SK-N-SH treated with all-trans-retinoic acid at 6 μM for 48 hours (cell line): ENCODE data around the gene NKAPL.

Experiments
- ATAC-seq: fragments of 200-7000 bp; cut with Tn5 transposase; 3 replicates; pipeline ENCODE4 v1.9.1; 2020; ENCODE audit warnings: mild to moderate bottlenecking, moderate library complexity
- ARNTL ChIP-seq: fragments of 450-650 bp; formaldehyde crosslinking; IDR thresholded peaks from 2 replicates; pipeline ENCODE4 v1.5.0; 2020; ENCODE audit warnings: low read depth, mild to moderate bottlenecking, moderate library complexity, borderline replicate concordance
- CREB5 ChIP-seq: fragments of 250-450 bp; sonication (Bioruptor Pico); IDR thresholded peaks from 2 replicates; pipeline ENCODE4 v1.5.1; 2020; ENCODE audit warnings: low read depth, mild to moderate bottlenecking, moderate library complexity
- CSDC2 ChIP-seq: fragments of 250-450 bp; sonication (Bioruptor Pico); IDR thresholded peaks from 2 replicates; pipeline ENCODE4 v1.5.0; 2020; ENCODE audit warnings: mild to moderate bottlenecking, moderate library complexity
- ESRRG ChIP-seq: fragments of 250-450 bp; sonication (Bioruptor Pico); IDR thresholded peaks from 2 replicates; pipeline ENCODE4 v1.6.1; 2021; ENCODE audit warnings: mild to moderate bottlenecking
- GLIS3 ChIP-seq: fragments of 250-450 bp; sonication (Bioruptor Pico); IDR thresholded peaks from 2 replicates; pipeline ENCODE4 v1.5.0; 2020; ENCODE audit warnings: mild to moderate bottlenecking, moderate library complexity
- ISL1 ChIP-seq: fragments of 250-450 bp; sonication (Bioruptor Pico); IDR thresholded peaks from 2 replicates; pipeline ENCODE4 v2.1.2; 2022; ENCODE audit warnings: mild to moderate bottlenecking, moderate library complexity
- PATZ1 ChIP-seq: fragments of 250-450 bp; sonication (Bioruptor Pico); IDR thresholded peaks from 2 replicates; pipeline ENCODE4 v1.8.0; 2020; ENCODE audit warnings: mild to moderate bottlenecking, moderate library complexity, borderline replicate concordance
- PPARA ChIP-seq: fragments of 250-450 bp; sonication (Bioruptor Pico); IDR thresholded peaks from 2 replicates; pipeline ENCODE4 v1.5.0; 2020; ENCODE audit warnings: mild to moderate bottlenecking, borderline replicate concordance
- RARB ChIP-seq: fragments of 250-450 bp; sonication (Bioruptor Pico); IDR thresholded peaks from 2 replicates; pipeline ENCODE4 v1.8.0; 2021; ENCODE audit warnings: mild to moderate bottlenecking, moderate library complexity
- TCF4 ChIP-seq: fragments of 250-450 bp; sonication (Bioruptor Pico); IDR thresholded peaks from 2 replicates; pipeline ENCODE4 v1.8.0; 2021; ENCODE audit warnings: mild to moderate bottlenecking, moderate library complexity, borderline replicate concordance
- TOX ChIP-seq: fragments of 250-450 bp; sonication (Bioruptor Pico); IDR thresholded peaks from 2 replicates; pipeline ENCODE4 v1.8.0; 2021; ENCODE audit warnings: mild to moderate bottlenecking, moderate library complexity, borderline replicate concordance
- TSHZ2 ChIP-seq: fragments of 250-450 bp; sonication (Bioruptor Pico); IDR thresholded peaks from 2 replicates; pipeline ENCODE4 v1.5.0; 2020; ENCODE audit warnings: mild to moderate bottlenecking, moderate library complexity
- ZC3H10 ChIP-seq: fragments of 250-450 bp; sonication (Bioruptor Pico); IDR thresholded peaks from 2 replicates; pipeline ENCODE4 v1.5.1; 2021; ENCODE audit warnings: mild to moderate bottlenecking, moderate library complexity
- ZFP3 ChIP-seq: fragments of 250-450 bp; sonication (Bioruptor Pico); IDR thresholded peaks from 2 replicates; pipeline ENCODE4 v1.5.0; 2020; ENCODE audit warnings: mild to moderate bottlenecking, moderate library complexity
- ZNF565 ChIP-seq: fragments of 450-650 bp; formaldehyde crosslinking; conservative IDR thresholded peaks from 2 replicates; pipeline ENCODE4 v1.5.0; 2020; ENCODE audit warnings: low read depth, mild to moderate bottlenecking, moderate library complexity
- ZNF70 ChIP-seq: fragments of 450-650 bp; formaldehyde crosslinking; IDR thresholded peaks from 2 replicates; pipeline ENCODE4 v1.5.0; 2020; ENCODE audit warnings: mild to moderate bottlenecking, moderate library complexity
- ZNF8 ChIP-seq: fragments of 450-650 bp; formaldehyde crosslinking; IDR thresholded peaks from 2 replicates; pipeline ENCODE4 v1.5.0; 2020; ENCODE audit warnings: mild to moderate bottlenecking, moderate library complexity
- TF ChIP-seq, protein P1 (sequence below): fragments of 250-450 bp; sonication (Bioruptor Pico); IDR thresholded peaks from 2 replicates; pipeline ENCODE4 v1.5.1; 2021; ENCODE audit warnings: mild to moderate bottlenecking, moderate library complexity
- TF ChIP-seq, protein P2 (sequence below): fragments of 250-450 bp; sonication (Bioruptor Pico); IDR thresholded peaks from 2 replicates; pipeline ENCODE4 v1.8.0; 2021; ENCODE audit warnings: low read depth, mild to moderate bottlenecking, moderate library complexity, borderline replicate concordance

The NKAPL gene

GRCh38 chr6:28258877-28259777 is at the start of gene NKAPL:
Gene NKAPL (plus strand): TSS chr6:28259297. CDS start chr6:28259372, 75 bp downstream.
- TF ChIP-seq TSHZ2 (CRISPR knock-in tag) (no peak), ARNTL (CRISPR knock-in tag) (no peak), CREB5 (CRISPR knock-in tag) (no peak), TCF4 (CRISPR knock-in tag) (no peak), GLIS3 (CRISPR knock-in tag) (no peak), PATZ1 (CRISPR knock-in tag) (no peak), TOX (no peak), CSDC2 (CRISPR knock-in tag) (no peak), RARB (CRISPR knock-in tag) (no peak), ZNF8 (CRISPR knock-in tag) (no peak), ISL1 (CRISPR knock-in tag) (no peak), ZNF565 (CRISPR knock-in tag) (no peak), ZC3H10 (no peak), PPARA (CRISPR knock-in tag) (no peak)
- TF ChIP-seq, protein P1, sequence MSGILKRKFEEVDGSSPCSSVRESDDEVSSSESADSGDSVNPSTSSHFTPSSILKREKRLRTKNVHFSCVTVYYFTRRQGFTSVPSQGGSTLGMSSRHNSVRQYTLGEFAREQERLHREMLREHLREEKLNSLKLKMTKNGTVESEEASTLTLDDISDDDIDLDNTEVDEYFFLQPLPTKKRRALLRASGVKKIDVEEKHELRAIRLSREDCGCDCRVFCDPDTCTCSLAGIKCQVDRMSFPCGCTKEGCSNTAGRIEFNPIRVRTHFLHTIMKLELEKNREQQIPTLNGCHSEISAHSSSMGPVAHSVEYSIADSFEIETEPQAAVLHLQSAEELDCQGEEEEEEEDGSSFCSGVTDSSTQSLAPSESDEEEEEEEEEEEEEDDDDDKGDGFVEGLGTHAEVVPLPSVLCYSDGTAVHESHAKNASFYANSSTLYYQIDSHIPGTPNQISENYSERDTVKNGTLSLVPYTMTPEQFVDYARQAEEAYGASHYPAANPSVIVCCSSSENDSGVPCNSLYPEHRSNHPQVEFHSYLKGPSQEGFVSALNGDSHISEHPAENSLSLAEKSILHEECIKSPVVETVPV (CRISPR knock-in tag) = no peak
- TF ChIP-seq, protein P2, sequence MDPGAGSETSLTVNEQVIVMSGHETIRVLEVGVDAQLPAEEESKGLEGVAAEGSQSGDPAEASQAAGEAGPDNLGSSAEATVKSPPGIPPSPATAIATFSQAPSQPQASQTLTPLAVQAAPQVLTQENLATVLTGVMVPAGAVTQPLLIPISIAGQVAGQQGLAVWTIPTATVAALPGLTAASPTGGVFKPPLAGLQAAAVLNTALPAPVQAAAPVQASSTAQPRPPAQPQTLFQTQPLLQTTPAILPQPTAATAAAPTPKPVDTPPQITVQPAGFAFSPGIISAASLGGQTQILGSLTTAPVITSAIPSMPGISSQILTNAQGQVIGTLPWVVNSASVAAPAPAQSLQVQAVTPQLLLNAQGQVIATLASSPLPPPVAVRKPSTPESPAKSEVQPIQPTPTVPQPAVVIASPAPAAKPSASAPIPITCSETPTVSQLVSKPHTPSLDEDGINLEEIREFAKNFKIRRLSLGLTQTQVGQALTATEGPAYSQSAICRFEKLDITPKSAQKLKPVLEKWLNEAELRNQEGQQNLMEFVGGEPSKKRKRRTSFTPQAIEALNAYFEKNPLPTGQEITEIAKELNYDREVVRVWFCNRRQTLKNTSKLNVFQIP (CRISPR knock-in tag) = no peak
- no peak for ATAC-seq

DNA sequence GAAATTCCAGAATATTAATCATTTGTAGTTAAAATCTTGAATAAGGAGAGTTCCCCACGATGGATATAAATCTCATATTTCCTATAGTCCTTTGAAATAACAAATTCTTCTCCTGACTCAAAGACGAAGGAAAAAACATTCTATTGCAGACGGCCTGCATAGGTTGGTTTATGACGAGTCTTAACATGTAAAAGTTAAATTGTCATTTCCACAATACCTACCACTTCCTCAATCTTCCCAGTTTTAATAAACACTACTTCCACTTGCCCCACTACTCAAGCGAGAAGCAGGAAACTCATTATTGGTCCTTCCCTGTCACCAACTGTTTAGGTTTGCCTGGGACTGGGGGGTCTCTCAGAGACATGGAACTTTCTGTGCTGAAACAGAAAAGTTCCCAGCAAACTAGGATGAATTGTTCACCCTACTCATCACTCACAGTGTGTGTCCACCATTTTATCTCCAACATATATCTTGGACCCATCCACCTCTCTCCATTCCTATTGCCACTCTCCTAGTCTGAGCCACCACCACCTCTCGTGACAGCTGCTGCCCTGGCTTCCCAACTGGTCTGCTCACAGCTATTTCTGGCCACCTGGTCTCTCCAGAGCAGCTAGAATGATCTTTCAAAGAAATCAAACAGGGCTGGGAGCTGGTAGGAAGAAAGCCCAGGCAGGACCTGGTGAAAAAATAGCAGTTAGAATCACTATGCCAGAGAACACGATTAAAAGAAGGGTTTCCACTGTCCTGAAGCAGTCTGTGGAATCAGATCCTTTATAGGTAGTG is 49.2 kb upstream of the NKAPL start:
- TF ChIP-seq ESRRG (CRISPR knock-in tag) (no peak), ZFP3 (no peak), TSHZ2 (CRISPR knock-in tag) (no peak), ZNF70 (no peak), ZNF8 (CRISPR knock-in tag) (no peak), ZC3H10 (no peak)
- TF ChIP-seq, protein P2 (CRISPR knock-in tag) = no peak
- TF ChIP-seq, protein P1 (CRISPR knock-in tag) = no peak
- no peak for ATAC-seq
